Upper lobe of left lung (tissue), 4 donors: ENCODE data around the gene RAB11FIP4.

Source experiments
- CTCF ChIP-seq, 6 experiments: fragments of 450-650 bp in 4 of 6; fragments of 200-600 bp in 2 of 6; sonication (generic) in 2 of 6; IDR thresholded peaks; one replicate each; pipeline ENCODE4 v1.5.1; 2016 to 2019; ENCODE audit warnings: antibody characterized with exemption in 6 of 6
- EP300 ChIP-seq, 4 donors: sonication (generic); formaldehyde crosslinking; IDR thresholded peaks; one replicate each; pipeline ENCODE4 v1.5.1; 2017; ENCODE audit warnings: antibody characterized with exemption in 4 of 4, control low read depth in 2 of 4
- POLR2A ChIP-seq, 4 donors: fragments of 450-650 bp; IDR thresholded peaks; one replicate each; pipeline ENCODE4 v1.5.1; 2016 to 2017; ENCODE audit warnings: antibody characterized with exemption in 4 of 4, mild to moderate bottlenecking in 2 of 4
- POLR2AphosphoS5 ChIP-seq, 2 donors: sonication (generic); formaldehyde crosslinking; IDR thresholded peaks; one replicate each; pipeline ENCODE4 v1.5.1; 2017; ENCODE audit warnings: antibody characterized with exemption in 2 of 2

GRCh38 chr17:31490019-31490650 is 98.7 kb downstream of the RAB11FIP4 start:
- TF ChIP-seq CTCF (IDR thresholded peaks at IDR 0.05) (no peak), POLR2A (IDR thresholded peaks at IDR 0.05) (no peak), POLR2AphosphoS5 (IDR thresholded peaks at IDR 0.05) (no peak), EP300 (IDR thresholded peaks at IDR 0.05) (no peak)
